ENCODE data around the gene MMP24OS. TPM values are rescaled to one million over a fixed set of nuclear protein-coding genes. Genes with fewer than 3 reads are reported as not detected.
"Not testable (repeated sequence)": the region's sequence is repeated elsewhere in the genome, so short reads cannot be mapped to it uniquely, and the experiment has no call there.

The MMP24OS gene
- total and polyA plus RNA-seq, 10 of the 15 experiments (the other 5 are each of a cell fraction or from before 2014, with no cell fraction given) = 2.0 to 30.9 (median 10.9) TPM

DNA sequence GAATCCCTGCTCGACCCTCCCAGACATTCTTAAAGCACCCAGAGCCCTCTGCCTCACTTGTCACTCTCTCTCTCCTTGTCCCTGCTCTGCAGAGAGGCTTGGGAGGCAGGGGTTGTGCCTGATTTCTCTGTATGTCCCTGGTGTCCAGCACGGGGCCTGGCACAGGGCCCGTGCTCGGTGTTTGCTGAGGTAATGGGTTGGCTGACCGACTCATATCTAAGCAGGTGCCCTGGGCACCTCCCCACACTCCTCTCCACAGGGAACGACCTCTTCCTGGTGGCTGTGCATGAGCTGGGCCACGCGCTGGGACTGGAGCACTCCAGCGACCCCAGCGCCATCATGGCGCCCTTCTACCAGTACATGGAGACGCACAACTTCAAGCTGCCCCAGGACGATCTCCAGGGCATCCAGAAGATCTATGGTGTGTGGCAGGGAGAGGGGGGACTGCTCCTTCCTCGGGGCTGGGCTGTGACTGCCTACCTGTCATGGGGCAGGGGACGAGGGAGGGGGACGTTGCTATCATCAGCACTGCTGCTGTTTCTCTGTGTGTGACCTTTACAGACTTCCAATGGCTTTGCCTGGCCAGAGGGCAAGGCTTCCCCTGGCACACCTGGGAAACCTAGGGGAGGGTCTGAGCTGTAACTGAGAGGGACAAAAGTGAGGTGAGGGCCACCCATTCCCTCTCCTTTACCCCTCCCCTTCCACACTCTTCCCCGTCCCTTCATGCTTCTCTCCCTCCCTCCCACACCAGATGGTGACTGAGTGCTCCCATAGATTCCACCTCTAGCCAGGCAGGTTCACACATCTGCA, 14.2 kb downstream of the MMP24OS start:
- TF ChIP-seq FOS (IDR thresholded peaks at IDR 0.05; ENCODE audit: borderline replicate concordance, extremely low read depth, insufficient read length) = no peak
- BruUV-seq (replicated peaks) = no TSS peak
- CTCF ChIA-PET = interaction anchor here (0.6 to 1.1 kb wide), 2 partner anchors 44 to 117 kb away, joined by 3 read pairs; partner anchors contain the start of gene EDEM2
- Histone ChIP-seq H3K9ac (ENCODE audit: control insufficient read depth, insufficient read depth, low read length) (no peak overlapping the region), H3K4me2 (ENCODE audit: control insufficient read depth, insufficient read depth) (no peak overlapping the region), H2AFZ (ENCODE audit: control insufficient read depth, low read depth, low read length) (no peak overlapping the region), H3K9me3 (replicated peaks; ENCODE audit: control insufficient read depth, insufficient read depth, low read length) (no peaks in the 10 kb centered on the region), H3K27ac (ENCODE audit: control insufficient read depth, insufficient read depth) (no peak overlapping the region), H4K20me1 (ENCODE audit: control insufficient read depth, insufficient read depth) (no peaks in the 10 kb centered on the region), H3K4me3 (no peak overlapping the region), H3K4me1 (ENCODE audit: control insufficient read depth, insufficient read depth, low read length) (no peaks in the 10 kb centered on the region), H3K36me3 (ENCODE audit: control insufficient read depth in 2 of 2, insufficient read depth in 2 of 2, low read length in 1 of 2) (no peaks in the 10 kb centered on the region; a peak in 1 of 4 replicates), H3K27me3 (replicated peaks in 1 of 2; ENCODE audit: control insufficient read depth in 2 of 2, insufficient read depth in 2 of 2, low read length in 1 of 2) (no peaks in the 10 kb centered on the region), H3K79me2 (ENCODE audit: control insufficient read depth, insufficient read depth, low read length) (no peaks in the 10 kb centered on the region)
- RAD21 ChIA-PET (ENCODE audit: unreplicated experiment) = interaction anchor here (0.6 kb wide), 1 partner anchor 225 kb away, joined by 3 read pairs; no protein-coding TSS in a partner anchor
- in situ Hi-C loops (cut with MboI) = loop anchor here (25.0 kb wide), 1 partner anchor 426 kb away; the partner anchor contains the start of gene NCOA6
- FAIRE-seq (no peak), ATAC-seq (no peak), DNase-seq (ENCODE audit: low read depth, low spot score) (no peak)
- intact Hi-C loops (cut with micrococcal nuclease; ENCODE audit: unreplicated experiment) = no loop called here
- POLR2A ChIA-PET = interaction anchor here (0.6 kb wide), 1 partner anchor 10 kb away, joined by 5 read pairs; no protein-coding TSS in a partner anchor
- 76% methylated on average over 15 of the region's 17 CpGs for WGBS (ENCODE audit: insufficient coverage, insufficient replicate concordance, low lambda C conversion rate, missing lambda C conversion rate)
- SMC1A ChIA-PET (ENCODE audit: uncharacterized antibody, unreplicated experiment) = interaction anchor here (0.6 to 1.2 kb wide), 3 partner anchors 12 to 189 kb away, joined by 3 to 4 read pairs (median 3); no protein-coding TSS in a partner anchor

DNA sequence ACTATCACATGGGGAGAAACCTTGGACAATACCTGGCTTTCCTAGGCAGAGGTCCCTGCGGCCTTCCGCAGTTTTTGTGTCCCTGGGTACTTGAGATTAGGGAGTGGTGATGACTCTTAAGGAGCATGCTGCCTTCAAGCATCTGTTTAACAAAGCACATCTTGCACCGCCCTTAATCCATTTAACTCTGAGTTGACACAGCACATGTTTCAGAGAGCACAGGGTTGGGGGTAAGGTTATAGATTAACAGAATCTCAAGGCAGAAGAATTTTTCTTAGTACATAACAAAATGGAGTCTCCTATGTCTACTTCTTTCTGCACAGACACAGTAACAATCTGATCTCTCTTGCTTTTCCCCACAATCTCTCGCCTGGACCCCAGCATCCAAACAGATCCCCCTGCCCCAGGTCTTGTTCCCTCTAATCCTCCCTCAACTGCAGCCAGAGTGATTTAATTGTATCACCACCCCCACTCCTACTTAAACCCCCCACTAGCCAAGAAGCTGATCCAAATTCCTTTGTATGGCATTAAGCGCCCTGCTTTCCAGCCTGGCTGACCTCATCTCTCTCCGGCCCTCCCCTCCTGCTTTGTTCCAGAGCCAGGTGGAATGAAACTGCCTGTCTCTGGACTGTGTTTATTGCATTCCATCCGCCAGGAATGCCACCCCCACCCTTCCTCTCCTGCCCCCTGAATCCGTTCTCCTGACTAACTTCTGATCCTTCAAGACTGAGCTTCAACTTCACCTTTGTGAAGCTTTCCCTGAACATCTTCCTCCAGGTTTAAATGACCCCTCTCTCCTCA, 15.0 kb downstream of the MMP24OS start:
- ChIA-PET POLR2A (interaction anchor here (0.6 kb wide), 1 partner anchor 9 kb away, joined by 5 read pairs; no protein-coding TSS in a partner anchor), SMC1A (ENCODE audit: uncharacterized antibody, unreplicated experiment) (interaction anchor here (0.6 kb wide), 1 partner anchor 190 kb away, joined by 3 read pairs; no protein-coding TSS in a partner anchor), CTCF (interaction anchor here (0.6 kb wide), 1 partner anchor 44 kb away, joined by 3 read pairs; no protein-coding TSS in a partner anchor), RAD21 (ENCODE audit: unreplicated experiment) (interaction anchor here (0.6 kb wide), 1 partner anchor 224 kb away, joined by 3 read pairs; no protein-coding TSS in a partner anchor)
- H3K9me3 ChIP-seq (replicated peaks; ENCODE audit: control insufficient read depth, insufficient read depth, low read length); H3K9ac ChIP-seq (ENCODE audit: control insufficient read depth, insufficient read depth, low read length); FAIRE-seq; H3K36me3 ChIP-seq (ENCODE audit: control insufficient read depth in 2 of 2, insufficient read depth in 2 of 2, low read length in 1 of 2); H4K20me1 ChIP-seq (ENCODE audit: control insufficient read depth, insufficient read depth); H3K79me2 ChIP-seq (ENCODE audit: control insufficient read depth, insufficient read depth, low read length); intact Hi-C loops (cut with micrococcal nuclease; ENCODE audit: unreplicated experiment); H3K4me2 ChIP-seq (ENCODE audit: control insufficient read depth, insufficient read depth); DNase-seq (ENCODE audit: low read depth, low spot score); H3K27me3 ChIP-seq (replicated peaks in 1 of 2; ENCODE audit: control insufficient read depth in 2 of 2, insufficient read depth in 2 of 2, low read length in 1 of 2); H3K27ac ChIP-seq (ENCODE audit: control insufficient read depth, insufficient read depth); ATAC-seq; BruUV-seq (replicated peaks); H2AFZ ChIP-seq (ENCODE audit: control insufficient read depth, low read depth, low read length); H3K4me1 ChIP-seq (ENCODE audit: control insufficient read depth, insufficient read depth, low read length); H3K4me3 ChIP-seq: not testable (repeated sequence)
- WGBS (ENCODE audit: insufficient coverage, insufficient replicate concordance, low lambda C conversion rate, missing lambda C conversion rate) = 70% methylated on average over 5 of the region's 8 CpGs
- in situ Hi-C loops (cut with MboI) = loop anchor here (25.0 kb wide), 1 partner anchor 426 kb away; the partner anchor contains the start of gene NCOA6

DNA sequence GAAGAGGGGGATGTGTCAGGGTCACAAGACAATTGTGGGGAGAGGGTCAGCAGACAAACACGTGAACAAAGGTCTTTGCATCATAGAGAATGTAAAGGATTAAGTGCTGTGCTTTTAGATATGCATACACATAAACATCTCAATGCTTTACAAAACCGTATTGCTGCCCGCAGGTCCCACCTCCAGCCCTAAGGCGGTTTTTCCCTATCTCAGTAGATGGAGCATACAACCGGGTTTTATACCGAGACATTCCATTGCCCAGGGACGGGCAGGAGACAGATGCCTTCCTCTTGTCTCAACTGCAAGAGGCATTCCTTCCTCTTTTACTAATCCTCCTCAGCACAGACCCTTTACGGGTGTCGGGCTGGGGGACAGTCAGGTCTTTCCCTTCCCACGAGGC, 15.6 kb downstream of the MMP24OS start:
- in situ Hi-C loops (cut with MboI) = loop anchor here (25.0 kb wide), 1 partner anchor 425 kb away; the partner anchor contains the start of gene NCOA6
- H3K4me2 ChIP-seq (ENCODE audit: control insufficient read depth, insufficient read depth); H3K27ac ChIP-seq (ENCODE audit: control insufficient read depth, insufficient read depth); intact Hi-C loops (cut with micrococcal nuclease; ENCODE audit: unreplicated experiment); H3K4me1 ChIP-seq (ENCODE audit: control insufficient read depth, insufficient read depth, low read length); H3K9ac ChIP-seq (ENCODE audit: control insufficient read depth, insufficient read depth, low read length); FAIRE-seq; H3K79me2 ChIP-seq (ENCODE audit: control insufficient read depth, insufficient read depth, low read length); H3K36me3 ChIP-seq (ENCODE audit: control insufficient read depth in 2 of 2, insufficient read depth in 2 of 2, low read length in 1 of 2); H4K20me1 ChIP-seq (ENCODE audit: control insufficient read depth, insufficient read depth); POLR2A ChIA-PET; H3K27me3 ChIP-seq (replicated peaks in 1 of 2; ENCODE audit: control insufficient read depth in 2 of 2, insufficient read depth in 2 of 2, low read length in 1 of 2); ATAC-seq; DNase-seq (ENCODE audit: low read depth, low spot score); H3K9me3 ChIP-seq (replicated peaks; ENCODE audit: control insufficient read depth, insufficient read depth, low read length); H3K4me3 ChIP-seq; CTCF ChIA-PET; BruUV-seq (replicated peaks); SMC1A ChIA-PET (ENCODE audit: uncharacterized antibody, unreplicated experiment); H2AFZ ChIP-seq (ENCODE audit: control insufficient read depth, low read depth, low read length): not testable (repeated sequence)
- RAD21 ChIA-PET (ENCODE audit: unreplicated experiment) = interaction anchor here (1.1 kb wide), 1 partner anchor 117 kb away, joined by 4 read pairs; no protein-coding TSS in a partner anchor
- 69% methylated on average over 7 of the region's 10 CpGs for WGBS (ENCODE audit: insufficient coverage, insufficient replicate concordance, low lambda C conversion rate, missing lambda C conversion rate)
